Activated naive CD8-positive, alpha-beta T cell treated with anti-CD3 and anti-CD28 coated beads, Interleukin-2, amount 50 U/mL, for 16 hours (primary cell): ENCODE data around the gene SLC9A9.

Experiments used
- DNase-seq: peaks from one replicate; pipeline ENCODE4 v3.0.0-alpha.2; 2020; ENCODE audit warnings: low read depth, low spot score

The SLC9A9 gene

GRCh38 chr3:143416229-143416628, 432.0 kb downstream of the SLC9A9 start:
- no peak for DNase-seq

- no peak for DNase-seq
Observed at GRCh38 chr3:143414571-143415253, 433.6 kb downstream of the SLC9A9 start.

DNA sequence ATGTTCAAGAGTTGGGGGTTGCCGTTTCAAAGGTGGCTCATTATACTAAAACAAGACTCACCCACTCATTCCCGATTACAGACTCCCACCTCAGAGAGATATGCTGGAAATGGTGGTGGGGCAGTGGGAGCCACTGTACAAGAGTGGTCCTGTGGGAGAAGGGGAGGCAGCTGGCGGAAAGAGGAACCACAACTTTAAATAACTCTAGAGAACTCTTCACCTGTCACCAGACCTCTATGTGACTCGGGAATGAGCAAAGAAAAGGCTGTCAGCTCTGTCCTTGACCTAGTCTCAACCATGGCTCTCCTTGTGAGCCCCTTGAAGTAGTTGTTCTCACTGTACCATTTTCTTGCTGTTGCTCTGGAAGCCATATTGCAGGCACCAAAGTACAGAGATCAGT, 434.9 kb downstream of the SLC9A9 start:
- no peak for DNase-seq

GRCh38 chr3:143412084-143412483, 436.2 kb downstream of the SLC9A9 start:
- DNase-seq: no peak

- no peak for DNase-seq
Observed at GRCh38 chr3:143410259-143410658, 438.0 kb downstream of the SLC9A9 start.

- DNase-seq: no peak
Observed at GRCh38 chr3:143408771-143409170, 439.5 kb downstream of the SLC9A9 start.

DNA sequence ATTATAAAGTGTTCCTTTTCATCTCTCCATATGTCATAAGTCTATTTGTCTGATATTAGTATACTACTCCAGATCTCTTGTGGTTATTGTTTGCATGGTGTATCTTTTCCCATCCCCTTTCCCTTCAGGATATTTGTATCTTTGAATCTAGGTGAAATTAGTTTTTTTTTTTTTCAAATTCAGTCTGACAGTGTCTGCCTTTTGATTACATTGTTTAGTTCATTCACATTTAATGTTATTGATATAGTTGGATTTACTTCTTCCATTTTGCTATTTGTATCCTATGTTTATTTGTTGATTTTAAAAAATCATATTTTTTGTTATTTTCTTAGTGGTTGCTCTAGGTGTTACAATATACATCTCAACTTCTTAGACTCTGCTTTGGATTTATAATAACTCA, 445.7 kb downstream of the SLC9A9 start:
- DNase-seq: no peak

DNA sequence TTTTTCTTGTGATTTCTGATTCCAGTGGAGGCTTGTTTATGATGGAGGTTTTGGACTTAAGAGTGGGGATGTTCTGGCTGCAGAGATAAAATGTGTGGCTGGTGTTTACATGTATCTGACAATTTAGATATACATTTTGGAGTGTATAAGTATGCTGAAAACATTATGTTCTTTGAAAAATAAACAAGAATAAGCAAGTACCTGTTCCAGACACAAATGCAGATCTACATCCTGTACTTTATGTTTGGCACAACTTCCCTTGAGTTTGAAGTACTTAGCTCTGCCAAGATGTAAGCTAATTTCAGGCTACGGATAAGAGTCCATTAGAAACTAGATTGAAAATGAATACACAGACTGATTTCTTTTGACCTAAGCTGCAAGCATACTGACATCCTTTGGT, 451.5 kb downstream of the SLC9A9 start:
- DNase-seq: no peak

- no peak for DNase-seq
Observed at GRCh38 chr3:143389388-143389787, 458.9 kb downstream of the SLC9A9 start.

DNA sequence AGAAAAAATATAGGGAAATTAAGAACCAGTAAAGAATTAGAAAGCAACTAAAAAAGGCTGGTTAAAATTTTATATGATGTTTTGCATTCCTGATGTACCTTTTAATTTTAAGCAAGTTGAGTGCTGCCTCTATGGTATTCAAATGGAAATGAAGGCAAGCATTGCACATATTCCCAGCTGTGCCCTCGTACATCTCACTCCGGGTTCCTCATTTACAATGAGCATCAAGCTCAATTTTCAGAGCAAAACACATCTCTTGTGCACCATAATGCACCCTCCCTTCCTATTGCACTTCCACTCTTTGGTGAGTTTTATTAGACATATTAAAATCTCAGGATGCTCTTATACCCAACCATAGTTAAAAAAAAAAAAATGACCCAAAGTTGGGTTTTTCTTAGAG, 460.8 kb downstream of the SLC9A9 start:
- no peak for DNase-seq

GRCh38 chr3:143384076-143384475, 464.2 kb downstream of the SLC9A9 start:
- DNase-seq: no peak

DNA sequence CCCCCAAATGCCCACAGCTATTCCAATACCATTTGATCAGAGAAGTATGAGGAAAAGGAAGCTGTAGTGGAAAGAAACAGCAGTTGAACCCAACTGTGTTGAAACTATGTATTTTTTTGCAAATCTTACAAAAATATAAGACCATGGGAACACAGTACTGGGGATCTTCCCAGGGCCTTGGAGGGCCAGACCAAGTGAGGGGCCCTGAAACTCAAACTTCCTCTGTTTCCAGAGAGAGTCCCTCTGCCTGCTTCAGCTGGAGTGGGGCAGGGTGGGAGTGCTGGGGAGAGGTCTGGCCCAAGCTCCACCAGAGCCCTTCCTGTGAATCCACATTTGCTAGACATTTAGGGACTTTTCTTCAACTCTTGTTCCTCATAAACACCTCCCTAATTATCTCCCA, 464.8 kb downstream of the SLC9A9 start:
- DNase-seq: no peak

DNA sequence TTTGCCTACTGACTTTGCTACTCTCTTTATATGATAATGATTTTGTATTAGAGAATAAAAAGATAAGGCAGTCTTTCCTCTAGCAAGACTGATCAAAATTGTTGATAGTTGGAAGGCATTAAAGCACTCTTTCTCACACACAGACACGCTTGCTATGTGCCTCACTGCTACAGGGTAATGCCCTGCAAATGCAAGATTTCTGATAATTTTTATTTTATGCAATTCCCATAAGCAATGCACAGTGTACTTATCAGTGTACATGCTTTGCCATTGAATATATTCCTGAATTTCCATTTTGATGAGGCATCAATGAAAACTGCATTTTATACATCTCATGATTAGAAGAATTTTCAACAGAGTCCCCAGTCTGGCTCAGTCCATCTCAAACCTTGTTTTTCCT, 465.5 kb downstream of the SLC9A9 start:
- DNase-seq: no peak

DNA sequence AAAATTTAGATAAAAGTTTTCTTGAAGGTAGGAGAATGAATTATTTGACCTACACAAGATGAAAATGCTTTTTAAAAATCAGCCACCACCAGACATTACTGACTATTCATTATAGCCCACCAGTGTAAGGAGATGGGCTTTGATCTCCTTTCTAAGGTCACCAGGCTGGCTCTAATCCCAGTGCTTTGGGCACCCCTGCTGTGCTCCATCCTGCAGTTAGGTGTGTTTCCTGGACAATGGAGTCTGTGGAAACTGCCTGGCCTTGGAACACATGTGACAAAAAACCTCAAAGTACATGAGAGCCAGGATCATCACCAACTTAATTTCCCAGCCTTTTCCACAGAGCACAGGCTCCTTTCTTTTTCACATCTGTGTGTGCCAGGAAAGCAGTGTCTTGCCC, 467.8 kb downstream of the SLC9A9 start:
- DNase-seq: no peak

- DNase-seq: no peak
Observed at GRCh38 chr3:143375698-143376097, 472.6 kb downstream of the SLC9A9 start.

GRCh38 chr3:143367171-143367570, 481.1 kb downstream of the SLC9A9 start:
- DNase-seq: no peak

GRCh38 chr3:143366672-143367071, 481.6 kb downstream of the SLC9A9 start:
- DNase-seq: no peak

DNA sequence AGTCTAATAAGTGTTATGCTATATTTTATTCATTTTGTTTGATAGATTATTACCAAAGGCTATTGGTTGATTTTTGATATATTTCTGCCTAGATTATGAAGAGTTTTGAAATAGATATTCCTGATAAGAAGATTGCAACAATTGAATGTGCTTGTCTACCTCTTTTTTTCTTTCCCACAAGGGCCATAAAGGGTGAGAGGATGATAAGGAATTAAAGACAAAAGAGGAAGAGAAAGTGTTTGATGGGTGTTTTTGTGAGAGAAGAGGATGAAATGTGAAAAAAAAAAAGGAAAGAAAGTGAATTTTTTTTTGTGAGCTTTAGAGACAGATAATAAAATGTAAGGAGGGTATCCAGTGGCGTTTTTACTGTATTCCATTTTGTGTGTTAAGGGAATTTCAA, 484.3 kb downstream of the SLC9A9 start:
- no peak for DNase-seq

DNA sequence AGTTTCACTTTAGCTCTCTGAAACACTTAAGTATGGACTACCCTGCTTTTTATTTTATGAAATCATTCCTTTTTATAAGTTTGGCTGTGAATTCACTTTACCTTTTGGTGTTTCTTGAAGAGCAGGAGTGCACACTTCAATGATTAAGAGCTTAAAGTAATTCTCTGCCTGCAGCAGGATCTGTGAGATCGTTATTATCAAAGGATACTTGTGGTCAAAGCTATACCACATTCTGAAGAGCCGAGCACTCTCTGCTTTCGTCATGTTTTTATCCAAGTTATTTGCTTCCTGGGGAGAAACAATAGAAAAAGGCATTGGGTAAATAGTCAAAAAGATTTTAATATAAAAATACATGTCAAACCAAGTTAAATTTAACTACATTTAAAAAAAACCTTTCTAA, 485.0 kb downstream of the SLC9A9 start:
- no peak for DNase-seq

GRCh38 chr3:143362115-143362991, 485.9 kb downstream of the SLC9A9 start:
- no peak for DNase-seq

GRCh38 chr3:143361589-143361988, 486.7 kb downstream of the SLC9A9 start:
- no peak for DNase-seq

DNA sequence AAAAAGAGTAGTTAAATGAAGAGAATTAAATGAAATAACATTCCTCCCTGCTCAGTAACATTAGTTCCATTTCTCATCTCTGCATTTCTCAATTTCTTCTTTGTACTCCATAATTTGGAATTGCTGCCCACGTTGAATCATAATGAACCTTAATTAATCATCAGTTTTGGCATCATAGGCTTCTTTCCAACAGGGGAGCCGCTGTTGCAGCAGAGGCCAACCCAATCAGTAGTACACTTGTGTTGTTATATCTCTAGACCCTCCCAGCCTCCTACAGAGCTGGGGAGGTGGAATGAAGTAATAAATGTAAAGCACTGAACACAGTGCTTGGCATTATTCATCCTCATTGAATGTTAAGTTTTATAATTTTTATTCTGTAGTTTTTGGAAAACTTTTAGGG, 488.0 kb downstream of the SLC9A9 start:
- DNase-seq: no peak

- no peak for DNase-seq
Observed at GRCh38 chr3:143358793-143359491, 489.3 kb downstream of the SLC9A9 start.
